Measurements from ENCODE around the gene MPL.

MPL gene

GRCh38 chr1:43305926-43306687, 31.5 kb upstream of the MPL start:
- Histone ChIP-seq H3K27ac (ENCODE audit: extremely low read depth, low read depth, low read length) (no peak overlapping the region), H3K4me1 (ENCODE audit: control insufficient read depth, insufficient read depth, low read length) (no peaks in the 10 kb centered on the region), H3K36me3 (ENCODE audit: control insufficient read depth in 2 of 2, insufficient read depth in 1 of 2, low read length in 2 of 2) (no peaks in the 10 kb centered on the region), H3K9me3 (ENCODE audit: control insufficient read depth, insufficient read depth, low read depth, low read length) (no peaks in the 10 kb centered on the region), H3K4me3 (ENCODE audit: low read depth, low read length) (no peak overlapping the region)
- CTCF ChIA-PET = interaction anchor here (0.6 kb wide), 1 partner anchor 418 kb away, joined by 3 read pairs; no protein-coding TSS in a partner anchor
- TF ChIP-seq ZNF623 (tag by site-specific recombination; IDR thresholded peaks at IDR 0.05) (no peak), ZNF830 (tag by site-specific recombination; IDR thresholded peaks at IDR 0.05; ENCODE audit: low read depth) (no peak), RBAK (tag by site-specific recombination; IDR thresholded peaks at IDR 0.05) (no peak), ZNF629 (tag by site-specific recombination; IDR thresholded peaks at IDR 0.05) (no peak), ZNF791 (tag by site-specific recombination; IDR thresholded peaks at IDR 0.05) (no peak), BCL11B (tag by site-specific recombination; IDR thresholded peaks at IDR 0.05; ENCODE audit: low read depth) (no peak), ZNF624 (tag by site-specific recombination; IDR thresholded peaks at IDR 0.05) (no peak), ZNF571 (tag by site-specific recombination; IDR thresholded peaks at IDR 0.05) (no peak), ZNF488 (tag by site-specific recombination; IDR thresholded peaks at IDR 0.05) (no peak), ZFP69B (tag by site-specific recombination; IDR thresholded peaks at IDR 0.05) (no peak), ZNF76 (tag by site-specific recombination; IDR thresholded peaks at IDR 0.05; ENCODE audit: borderline replicate concordance, low read depth) (no peak), KLF17 (tag by site-specific recombination; IDR thresholded peaks at IDR 0.05) (no peak), PRDM1 (tag by site-specific recombination; IDR thresholded peaks at IDR 0.05) (no peak), ZFP3 (tag by site-specific recombination; IDR thresholded peaks at IDR 0.05; ENCODE audit: low read depth) (no peak), ZNF544 (tag by site-specific recombination; IDR thresholded peaks at IDR 0.05) (no peak), YY1 (tag by site-specific recombination; IDR thresholded peaks at IDR 0.05) (no peak)
- POLR2A ChIA-PET = no interaction called here

GRCh38 chr1:43306688-43307457, 30.7 kb upstream of the MPL start:
- ChIA-PET POLR2A (no interaction called here), CTCF (no interaction called here)
- no peaks in the 10 kb centered on the region for H3K36me3 ChIP-seq (ENCODE audit: control insufficient read depth in 2 of 2, insufficient read depth in 1 of 2, low read length in 2 of 2)
- TF ChIP-seq ZNF10 (tag by site-specific recombination; IDR thresholded peaks at IDR 0.05) (no peak), IKZF3 (tag by site-specific recombination; IDR thresholded peaks at IDR 0.05) (no peak), WT1 (tag by site-specific recombination; IDR thresholded peaks at IDR 0.05) (no peak), ZNF223 (tag by site-specific recombination; IDR thresholded peaks at IDR 0.05) (no peak), ZNF549 (tag by site-specific recombination; IDR thresholded peaks at IDR 0.05) (no peak), GLI2 (tag by site-specific recombination; IDR thresholded peaks at IDR 0.05; ENCODE audit: borderline replicate concordance, low read depth) (no peak), ZNF239 (tag by site-specific recombination; IDR thresholded peaks at IDR 0.05) (no peak), ZBTB49 (tag by site-specific recombination; IDR thresholded peaks at IDR 0.05; ENCODE audit: low read depth) (no peak), ZNF391 (tag by site-specific recombination; IDR thresholded peaks at IDR 0.05; ENCODE audit: borderline replicate concordance, low read depth) (no peak), ZNF785 (tag by site-specific recombination; IDR thresholded peaks at IDR 0.05) (no peak), SALL2 (tag by site-specific recombination; IDR thresholded peaks at IDR 0.05; ENCODE audit: borderline replicate concordance) (no peak), INSM2 (tag by site-specific recombination; IDR thresholded peaks at IDR 0.05) (no peak), ZNF19 (tag by site-specific recombination; IDR thresholded peaks at IDR 0.05; ENCODE audit: low read depth) (no peak)
- no peaks in the 10 kb centered on the region for H3K4me1 ChIP-seq (ENCODE audit: control insufficient read depth, insufficient read depth, low read length)
- H3K4me3 ChIP-seq (ENCODE audit: low read depth, low read length) = no peak overlapping the region
- no peaks in the 10 kb centered on the region for H3K9me3 ChIP-seq (ENCODE audit: control insufficient read depth, insufficient read depth, low read depth, low read length)
- H3K27ac ChIP-seq (ENCODE audit: extremely low read depth, low read depth, low read length) = no peak overlapping the region

All from HEK293 (cell line).